ENCODE measurements around the gene SYT14. TPM values are rescaled to one million over a fixed set of nuclear protein-coding genes. Genes with fewer than 3 reads are reported as not detected.

SYT14 gene
- total RNA-seq: 1.2 and 2.0 TPM in 2 replicates

GRCh38 chr1:209937996-209938959 lies at the start of gene SYT14:
SYT14 (plus strand) TSS chr1:209938217; CDS start chr1:209938265, 48 bp downstream.

Other genes with a start within 250 kb of the SYT14 start
- 0.77 and 6.8 TPM in 2 replicates for gene HSD11B1, start 233.4 kb upstream of the SYT14 start, total RNA-seq
- gene TRAF3IP3, start 182.2 kb upstream of the SYT14 start, total RNA-seq: not detected in 2 replicates
- gene C1orf74, start 153.7 kb upstream of the SYT14 start, total RNA-seq: 3.7 and 4.2 TPM in 2 replicates
- 0.19 and 0.85 TPM in 2 replicates for gene IRF6, start 132.1 kb upstream of the SYT14 start, total RNA-seq
- gene UTP25, start 110.2 kb upstream of the SYT14 start, total RNA-seq: 10.9 and 13.2 TPM in 2 replicates

Measured in regular cardiac myocyte (primary cell).